Muscle layer of duodenum (tissue), 2 donors: ENCODE results near the gene RRAGB.
"Not testable (repeated sequence)": the region's sequence is repeated elsewhere in the genome, so short reads cannot be mapped to it uniquely, and the experiment has no call there.

Source experiments
- H3K27ac ChIP-seq: one replicate; pipeline ENCODE4 v1.7.0; 2013; ENCODE audit warnings: mild to moderate bottlenecking, low read length
- H3K27me3 ChIP-seq: one replicate; pipeline ENCODE4 v1.7.0; 2013; ENCODE audit warnings: low read depth, mild to moderate bottlenecking, control low read depth, low read length
- H3K36me3 ChIP-seq, 2 donors: one replicate each; pipeline ENCODE4 v1.7.0; 2013; ENCODE audit warnings: low read length in 2 of 2, control low read depth in 1 of 2, mild to moderate bottlenecking in 1 of 2; ENCODE audit not compliant: insufficient read depth in 2 of 2, control insufficient read depth in 1 of 2
- H3K4me1 ChIP-seq, 2 donors: one replicate each; pipeline ENCODE4 v1.7.0; 2013; ENCODE audit warnings: low read length in 2 of 2, mild to moderate bottlenecking in 2 of 2, control low read depth in 1 of 2, moderate library complexity in 1 of 2; ENCODE audit not compliant: insufficient read depth in 2 of 2, control insufficient read depth in 1 of 2
- H3K4me3 ChIP-seq, 2 donors: one replicate each; pipeline ENCODE4 v1.7.0; 2013; ENCODE audit warnings: low read length in 2 of 2, low read depth in 1 of 2, mild to moderate bottlenecking in 1 of 2
- H3K9me3 ChIP-seq, 2 donors: one replicate each; pipeline ENCODE4 v1.7.0; 2013; ENCODE audit warnings: low read length in 2 of 2, control low read depth in 1 of 2, mild to moderate bottlenecking in 1 of 2; ENCODE audit not compliant: control insufficient read depth in 1 of 2
- donor health status: healthy.

The RRAGB gene

DNA sequence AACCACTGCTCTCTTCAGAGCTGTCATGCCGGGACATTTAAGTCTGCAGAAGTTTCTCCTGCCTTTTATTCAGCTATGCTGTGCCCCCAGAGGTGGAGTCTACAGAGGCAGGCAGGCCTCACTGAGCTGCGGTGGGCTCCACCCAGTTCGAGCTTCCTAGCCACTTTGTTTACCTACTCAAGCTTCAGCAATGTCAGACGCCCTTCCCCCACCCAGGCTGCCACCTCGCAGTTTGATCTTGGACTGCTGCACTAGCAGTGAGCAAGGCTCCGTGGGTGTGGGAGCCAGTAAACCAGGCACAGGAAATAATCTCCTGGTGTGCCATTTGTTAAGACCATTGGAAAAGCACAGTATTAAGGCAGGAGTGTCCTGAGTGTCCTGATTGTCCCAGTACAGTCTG is 56.9 kb downstream of the RRAGB start:
- H3K4me1 ChIP-seq, H3K36me3 ChIP-seq, H3K9me3 ChIP-seq, H3K4me3 ChIP-seq, H3K27ac ChIP-seq, H3K27me3 ChIP-seq: not testable (repeated sequence)

DNA sequence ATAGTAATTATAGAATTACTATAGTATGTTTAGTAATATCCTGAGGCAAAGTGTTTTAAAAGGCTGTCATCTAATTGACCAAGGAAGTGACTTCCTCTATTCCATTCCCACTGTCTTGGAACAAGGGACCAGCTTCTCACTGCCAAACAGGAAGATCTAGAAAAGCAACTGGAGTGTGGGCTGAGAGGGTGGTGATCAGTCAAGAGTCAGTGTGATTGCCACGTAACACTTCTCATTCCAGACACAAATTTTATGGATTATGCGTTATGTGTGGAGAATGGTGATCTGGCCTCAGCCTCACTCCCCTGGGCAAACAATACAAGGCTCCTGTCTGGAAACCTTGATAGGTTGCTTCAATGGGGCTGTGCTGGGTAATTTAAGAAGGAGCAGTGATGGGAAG is 60.0 kb downstream of the RRAGB start:
- Histone ChIP-seq H3K4me1 (no peaks in the 10 kb centered on the region), H3K9me3 (no peaks in the 10 kb centered on the region), H3K36me3 (peaks cover 0 to 5% of the 10 kb centered on the region in 2 donors), H3K27me3 (no peaks in the 10 kb centered on the region), H3K4me3 (no peak overlapping the region), H3K27ac (no peak overlapping the region)

DNA sequence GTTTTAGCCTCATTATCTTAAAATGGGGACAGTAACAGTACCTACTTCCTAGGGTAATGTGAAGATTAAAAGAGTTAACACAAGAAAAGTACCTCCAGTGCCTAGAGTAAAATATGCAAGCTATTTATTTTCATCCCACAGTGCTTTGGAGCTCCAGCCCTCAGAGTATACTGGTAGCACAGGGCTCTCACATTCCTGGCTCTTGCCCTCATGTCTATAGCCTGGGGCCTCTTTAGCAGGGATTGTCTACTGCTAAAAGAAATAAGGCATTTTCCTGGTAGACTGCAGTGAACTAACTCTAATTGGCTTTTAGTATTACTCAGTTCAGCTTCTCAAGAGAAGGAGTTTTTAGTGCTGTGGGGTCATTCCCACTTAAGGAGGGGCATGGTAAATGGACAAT is 60.8 kb downstream of the RRAGB start:
- Histone ChIP-seq H3K9me3 (no peaks in the 10 kb centered on the region), H3K4me3 (no peak overlapping the region), H3K27ac (no peak overlapping the region), H3K27me3 (no peaks in the 10 kb centered on the region), H3K4me1 (no peaks in the 10 kb centered on the region), H3K36me3 (peaks cover 0 to 5% of the 10 kb centered on the region in 2 donors)

DNA sequence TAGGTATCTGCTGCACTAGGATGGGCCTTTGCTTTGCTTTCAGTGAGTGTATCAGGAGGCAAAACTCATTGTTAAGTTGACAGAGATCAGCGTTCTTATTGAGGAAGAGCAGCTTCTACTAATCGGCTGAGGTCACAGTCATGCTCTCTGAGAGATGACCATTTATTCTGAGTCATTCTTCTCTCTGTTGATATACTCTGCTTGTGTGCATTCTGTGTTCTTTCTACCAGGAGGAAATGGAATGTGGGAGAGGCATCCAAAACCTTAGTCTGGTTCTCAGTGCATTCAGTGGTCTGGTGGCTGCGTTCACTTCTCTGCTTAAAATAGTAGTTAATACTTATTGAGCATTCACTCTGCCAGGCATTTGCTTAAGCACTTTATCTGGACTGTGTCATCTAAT is 66.2 kb downstream of the RRAGB start:
- Histone ChIP-seq H3K4me3 (no peak overlapping the region), H3K9me3 (no peaks in the 10 kb centered on the region), H3K27me3 (no peaks in the 10 kb centered on the region), H3K4me1 (no peaks in the 10 kb centered on the region), H3K27ac (no peak overlapping the region), H3K36me3 (no peaks in the 10 kb centered on the region)

DNA sequence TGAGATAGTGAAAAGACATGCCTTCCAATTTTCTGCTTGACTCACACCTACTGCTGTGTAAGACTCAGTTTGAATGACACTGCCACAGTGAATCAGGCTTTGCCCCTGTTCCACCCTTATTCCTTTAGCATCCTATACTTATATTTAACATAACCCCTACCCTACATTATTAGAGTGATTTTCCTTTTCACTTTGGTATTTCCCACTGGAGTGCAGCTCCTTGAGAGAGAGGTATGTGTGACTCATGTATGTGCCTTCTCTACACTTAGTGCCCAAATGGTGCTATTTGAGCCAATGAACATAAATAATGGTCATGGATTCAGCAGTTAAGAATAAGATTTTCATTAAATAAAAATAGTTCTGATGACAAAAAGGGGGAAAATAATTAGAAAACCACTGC is 69.5 kb downstream of the RRAGB start:
- Histone ChIP-seq H3K9me3 (no peaks in the 10 kb centered on the region), H3K27ac (no peak overlapping the region)

DNA sequence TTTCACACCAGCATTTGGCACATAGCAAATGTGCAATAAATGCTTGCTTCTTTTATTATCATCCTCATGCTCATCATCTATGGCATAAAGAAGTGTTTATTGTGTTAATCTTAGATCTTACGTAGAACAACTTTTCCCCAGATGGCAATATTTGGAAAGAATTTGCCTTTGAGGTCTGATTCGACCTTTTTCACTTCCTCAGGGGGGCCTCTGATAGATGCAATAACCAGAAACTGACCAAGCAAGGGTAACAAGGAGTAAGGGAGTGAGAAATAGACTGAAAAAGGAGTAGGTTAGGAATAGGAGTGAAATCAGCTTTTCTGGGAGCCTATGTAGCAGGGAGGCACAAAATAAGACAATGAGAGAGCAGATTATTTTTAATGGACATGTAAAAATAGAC is 70.2 kb downstream of the RRAGB start:
- Histone ChIP-seq H3K4me3 (no peak overlapping the region), H3K36me3 (no peaks in the 10 kb centered on the region), H3K9me3 (no peaks in the 10 kb centered on the region), H3K27me3 (no peaks in the 10 kb centered on the region), H3K27ac (no peak overlapping the region), H3K4me1 (no peaks in the 10 kb centered on the region)

More for the DNA sequence above, 69.5 kb downstream of the RRAGB start:
- H3K4me1 ChIP-seq: no peaks in the 10 kb centered on the region
- H3K27me3 ChIP-seq: no peaks in the 10 kb centered on the region
- no peaks in the 10 kb centered on the region for H3K36me3 ChIP-seq
- no peak overlapping the region for H3K4me3 ChIP-seq

DNA sequence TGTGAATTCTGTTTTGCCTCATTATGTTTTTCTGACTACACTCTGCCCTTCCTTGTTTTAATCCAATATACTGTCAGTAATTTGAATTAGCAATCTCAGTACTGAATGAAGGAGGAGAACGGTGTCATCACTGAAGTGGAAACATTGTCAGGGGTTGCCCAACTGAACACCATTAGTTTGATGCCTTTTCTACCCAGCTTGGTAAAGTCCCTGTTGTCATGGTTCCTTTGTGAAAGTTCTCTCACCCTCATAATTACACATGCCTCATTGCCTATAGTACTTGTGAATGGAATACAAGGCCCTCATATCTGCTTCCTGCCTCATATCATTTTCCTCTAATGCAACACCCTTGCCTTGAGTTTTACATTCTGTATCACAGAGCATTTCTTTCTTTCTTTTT is 76.9 kb downstream of the RRAGB start:
- H3K9me3 ChIP-seq: peaks cover 0 to 2% of the 10 kb centered on the region in 2 donors
- no peak overlapping the region for H3K4me3 ChIP-seq
- no peaks in the 10 kb centered on the region for H3K4me1 ChIP-seq
- H3K27ac ChIP-seq: no peak overlapping the region
- H3K27me3 ChIP-seq: no peaks in the 10 kb centered on the region
- H3K36me3 ChIP-seq: no peaks in the 10 kb centered on the region

DNA sequence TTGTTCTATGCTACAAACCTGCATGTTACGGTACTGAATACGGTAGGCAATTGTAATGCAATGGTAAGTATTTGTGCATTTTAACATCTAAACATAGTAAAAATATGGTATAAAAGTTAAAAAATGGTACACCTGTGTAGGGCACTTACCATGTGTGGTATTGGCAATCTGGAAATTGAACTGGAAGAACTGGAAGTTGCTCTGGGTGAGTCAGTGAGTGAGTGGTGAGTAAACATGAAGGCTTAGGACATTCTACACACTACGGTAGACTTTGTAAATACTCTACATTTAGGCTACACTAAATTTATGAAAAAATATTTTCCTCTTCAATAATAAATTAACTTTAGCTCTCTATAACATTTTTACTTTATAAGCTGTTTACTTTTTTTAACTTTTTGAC is 78.9 kb downstream of the RRAGB start:
- no peaks in the 10 kb centered on the region for H3K36me3 ChIP-seq
- H3K4me1 ChIP-seq: no peaks in the 10 kb centered on the region
- H3K27ac ChIP-seq: no peak overlapping the region

DNA sequence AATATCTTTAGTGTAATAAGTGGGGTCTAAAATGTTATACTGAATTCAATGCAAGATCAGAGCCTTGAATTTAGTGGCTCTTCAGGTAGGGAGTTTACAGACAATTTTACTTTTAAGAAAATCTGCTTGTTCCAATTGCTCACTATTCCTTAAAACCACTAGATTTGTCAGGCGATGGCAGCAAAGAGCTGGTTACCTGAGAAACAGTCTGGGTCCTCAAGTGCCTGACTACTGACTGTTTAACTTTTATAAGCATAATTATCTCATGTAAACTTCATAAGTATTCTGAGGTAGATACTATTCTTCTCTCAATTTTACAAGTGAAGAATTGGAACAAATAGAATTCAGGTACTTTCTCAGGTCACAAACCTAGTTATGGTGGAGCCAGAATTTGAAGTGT is 84.3 kb downstream of the RRAGB start:
- Histone ChIP-seq H3K27ac (no peak overlapping the region), H3K36me3 (no peaks in the 10 kb centered on the region), H3K4me3 (no peak overlapping the region), H3K9me3 (peaks cover 0 to 2% of the 10 kb centered on the region in 2 donors), H3K4me1 (no peaks in the 10 kb centered on the region), H3K27me3 (no peaks in the 10 kb centered on the region)

More for the DNA sequence above, 78.9 kb downstream of the RRAGB start:
- H3K9me3 ChIP-seq: peaks cover 0 to 2% of the 10 kb centered on the region in 2 donors
- H3K4me3 ChIP-seq: no peak overlapping the region
- H3K27me3 ChIP-seq: no peaks in the 10 kb centered on the region
